ENCODE data around the gene DOCK2. TPM values are rescaled to one million over a fixed set of nuclear protein-coding genes. Genes with fewer than 3 reads are reported as not detected.
"Not testable (repeated sequence)": the region's sequence is repeated elsewhere in the genome, so short reads cannot be mapped to it uniquely, and the experiment has no call there.

DOCK2 gene
- 217 and 246 TPM in 2 replicates for total RNA-seq

DNA sequence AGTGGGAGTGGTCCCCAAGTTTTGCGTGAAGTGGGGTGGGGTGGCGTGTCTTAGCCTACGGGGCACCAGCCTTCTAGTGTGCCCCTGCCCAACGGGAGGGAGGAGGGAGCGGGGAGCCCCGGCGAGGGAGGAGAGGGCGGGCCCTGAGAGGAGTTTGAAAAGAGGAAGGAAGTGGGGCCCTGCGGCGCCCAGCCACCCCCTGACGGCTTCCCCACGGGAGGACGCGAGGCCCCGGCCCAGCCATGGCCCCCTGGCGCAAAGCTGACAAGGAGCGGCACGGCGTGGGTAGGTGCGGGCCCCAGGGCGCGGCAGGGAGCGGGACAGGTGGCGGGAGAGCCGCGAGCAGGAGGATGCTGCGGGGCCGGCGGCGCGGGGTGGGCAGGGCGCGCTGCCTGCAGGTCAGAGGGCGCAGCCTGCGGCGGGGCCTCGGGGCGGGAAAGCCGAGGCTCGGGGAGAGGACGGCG, at the start of gene DOCK2:
TSS of gene DOCK2 (plus strand) at position 191 of the 464 bp plus-strand sequence. CDS start at position 243, 52 bp downstream.
- H3K4me1 Mint-ChIP-seq (ENCODE audit: low read depth): peaks cover 40% of the 10 kb centered on the region
- intact Hi-C loops (cut with micrococcal nuclease): loop anchor here (1.0 to 5.0 kb wide), 3 partner anchors 12 to 54 kb away; partner anchors contain the start of gene SPDL1
- peak within 1 kb of the TSS; percentile 91 for H3K27ac Mint-ChIP-seq
- H3K36me3 Mint-ChIP-seq (ENCODE audit: low read depth): peaks cover 47% of the 10 kb centered on the region
- H3K9me3 Mint-ChIP-seq: peaks cover 30% of the 10 kb centered on the region
- H3K27me3 Mint-ChIP-seq (ENCODE audit: low read depth): peaks cover 2% of the 10 kb centered on the region
- peak within 1 kb of the TSS; percentile 89 for H3K4me3 Mint-ChIP-seq (ENCODE audit: low read depth)
- DNase-seq (ENCODE audit: low spot score): peak; percentile 69

DNA sequence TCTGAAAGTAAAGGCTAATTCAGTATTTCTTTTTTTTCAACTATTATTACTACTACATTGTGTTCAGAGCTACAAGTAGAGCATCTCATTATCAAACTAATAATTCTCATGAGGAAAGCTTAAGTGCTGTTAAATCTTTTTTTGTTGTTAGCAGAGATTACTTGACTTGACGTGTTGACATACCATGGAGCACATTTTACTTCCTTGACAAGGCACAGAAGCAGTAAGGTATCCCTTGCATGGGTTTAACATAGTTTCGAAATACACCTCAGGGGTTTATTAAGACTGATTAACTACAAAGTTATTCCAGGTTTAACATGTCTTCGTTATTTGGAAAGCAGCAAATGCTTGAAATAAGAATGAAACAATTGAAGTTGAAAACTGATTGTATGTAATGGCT, 46.5 kb upstream of the DOCK2 start:
- intact Hi-C loops (cut with micrococcal nuclease): no loop called here
- Mint-ChIP-seq H3K36me3 (ENCODE audit: low read depth) (peaks cover 64% of the 10 kb centered on the region), H3K4me1 (ENCODE audit: low read depth) (peaks cover 22% of the 10 kb centered on the region), H3K4me3 (ENCODE audit: low read depth) (no peak overlapping the region), H3K9me3 (no peaks in the 10 kb centered on the region), H3K27me3 (ENCODE audit: low read depth) (no peaks in the 10 kb centered on the region), H3K27ac (no peak overlapping the region)
- DNase-seq (ENCODE audit: low spot score): no peak

DNA sequence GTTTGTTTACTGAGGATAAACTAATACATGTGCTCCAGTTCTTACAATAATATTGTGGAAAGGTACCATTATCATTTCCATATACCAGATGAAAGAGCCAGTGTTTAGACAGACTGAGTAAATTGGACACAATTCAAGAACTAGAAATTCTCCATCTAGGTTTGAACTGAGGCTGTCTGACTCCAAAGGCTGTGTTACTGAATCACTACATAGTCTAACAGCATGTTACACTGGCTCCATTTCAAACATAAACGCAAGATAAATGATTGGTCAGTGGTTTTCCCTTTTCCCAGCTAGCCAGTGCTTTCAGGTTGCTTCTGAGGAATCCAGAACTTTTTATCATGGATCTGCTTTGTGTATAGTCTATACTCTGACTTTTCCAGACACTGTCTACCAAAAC, 45.4 kb upstream of the DOCK2 start:
- H3K4me1 Mint-ChIP-seq (ENCODE audit: low read depth): peaks cover 12% of the 10 kb centered on the region
- no peak overlapping the region for H3K27ac Mint-ChIP-seq
- DNase-seq (ENCODE audit: low spot score): no peak
- no peaks in the 10 kb centered on the region for H3K27me3 Mint-ChIP-seq (ENCODE audit: low read depth)
- peaks cover 72% of the 10 kb centered on the region for H3K36me3 Mint-ChIP-seq (ENCODE audit: low read depth)
- intact Hi-C loops (cut with micrococcal nuclease): no loop called here
- H3K4me3 Mint-ChIP-seq (ENCODE audit: low read depth): no peak overlapping the region
- no peaks in the 10 kb centered on the region for H3K9me3 Mint-ChIP-seq

DNA sequence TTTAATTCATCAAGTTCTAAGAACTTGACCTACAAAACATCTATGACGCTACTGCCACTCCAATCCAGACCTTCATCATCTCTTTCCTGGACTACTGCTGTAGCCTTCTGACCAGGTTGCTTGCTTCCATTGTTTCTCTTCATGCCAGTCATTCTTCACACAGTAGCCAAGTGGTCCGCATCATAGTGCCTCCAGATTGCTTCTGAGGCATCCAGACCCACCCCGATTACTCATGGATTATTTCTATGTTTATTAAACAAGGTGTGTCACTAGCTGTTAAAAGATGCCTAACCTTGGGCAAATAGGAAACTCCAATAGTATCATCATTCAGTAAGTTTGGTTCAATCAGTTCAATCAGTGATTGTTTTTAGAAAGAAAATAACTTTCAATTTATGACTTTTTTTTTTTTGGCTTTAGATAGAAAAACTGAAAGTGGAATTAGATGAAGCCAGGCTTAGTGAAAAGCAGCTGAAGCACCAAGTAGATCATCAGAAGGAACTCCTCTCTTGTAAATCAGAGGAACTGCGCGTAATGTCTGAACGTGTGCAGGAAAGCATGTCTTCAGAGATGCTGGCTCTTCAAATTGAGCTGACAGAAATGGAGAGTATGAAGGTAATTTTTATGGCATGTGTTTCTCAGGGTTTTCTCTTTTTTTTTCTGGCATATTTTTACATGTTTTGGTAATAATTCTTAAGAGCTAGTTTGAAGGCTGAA, 44.0 kb upstream of the DOCK2 start:
- Mint-ChIP-seq H3K4me1 (ENCODE audit: low read depth) (peaks cover 5% of the 10 kb centered on the region), H3K9me3 (no peaks in the 10 kb centered on the region), H3K4me3 (ENCODE audit: low read depth) (no peak overlapping the region), H3K27ac (no peak overlapping the region), H3K36me3 (ENCODE audit: low read depth) (peaks cover 83% of the 10 kb centered on the region), H3K27me3 (ENCODE audit: low read depth) (no peaks in the 10 kb centered on the region)
- no peak for DNase-seq (ENCODE audit: low spot score)
- intact Hi-C loops (cut with micrococcal nuclease): no loop called here

DNA sequence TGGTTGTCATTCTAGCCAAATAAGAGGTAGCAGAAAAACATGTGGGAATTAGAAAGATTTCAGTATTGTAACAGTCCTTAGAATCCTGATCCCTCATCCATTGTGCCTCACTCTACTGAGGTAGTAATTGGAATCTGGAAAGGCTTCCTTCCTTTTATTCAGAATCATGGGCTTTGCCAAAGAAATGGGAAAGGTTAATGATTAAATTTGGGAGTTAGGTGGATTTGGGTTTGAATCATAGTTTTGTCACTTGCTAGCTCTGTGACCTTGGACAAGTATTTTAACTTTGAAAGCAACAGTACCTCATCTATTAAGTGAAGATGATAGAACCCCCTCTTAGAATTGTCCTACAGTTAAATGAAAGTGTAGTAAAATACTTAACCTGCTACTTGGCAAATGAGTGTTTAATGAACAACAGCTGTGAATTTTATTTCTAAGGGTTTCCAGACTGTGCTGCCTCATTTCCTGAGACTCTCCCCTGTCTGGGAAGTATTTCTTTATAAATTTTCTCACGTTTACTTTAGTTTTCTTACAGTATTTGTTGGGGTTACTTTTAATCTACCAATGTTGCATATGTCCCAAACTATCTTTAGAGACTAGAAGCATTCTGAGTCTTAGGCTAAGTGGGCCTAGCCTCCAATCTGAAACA, 41.8 kb upstream of the DOCK2 start:
- Mint-ChIP-seq H3K27me3 (ENCODE audit: low read depth) (no peaks in the 10 kb centered on the region), H3K4me3 (ENCODE audit: low read depth) (no peak overlapping the region), H3K27ac (no peak overlapping the region), H3K4me1 (ENCODE audit: low read depth) (peaks cover 2% of the 10 kb centered on the region), H3K36me3 (ENCODE audit: low read depth) (peaks cover 76% of the 10 kb centered on the region), H3K9me3 (no peaks in the 10 kb centered on the region)
- DNase-seq (ENCODE audit: low spot score): no peak
- intact Hi-C loops (cut with micrococcal nuclease): no loop called here

DNA sequence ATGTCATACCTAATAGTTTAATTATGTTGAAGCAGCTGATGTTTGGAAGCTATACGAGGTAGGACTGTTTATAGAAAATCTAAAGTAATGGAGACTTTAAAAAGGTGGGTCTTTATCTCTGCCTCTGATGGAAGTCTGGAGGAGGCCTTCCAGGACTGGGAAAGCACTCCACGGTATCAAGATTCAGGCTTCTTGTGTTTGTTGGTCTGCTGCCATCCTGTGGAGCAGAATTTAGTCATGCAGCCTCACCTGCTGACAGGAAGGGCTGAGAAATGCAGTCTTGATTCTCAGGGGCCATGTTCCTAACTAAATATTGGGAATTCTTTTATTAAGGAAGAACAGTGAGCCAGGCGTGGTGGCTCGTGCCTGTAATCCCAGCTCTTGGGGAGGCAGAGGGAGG, 37.6 kb upstream of the DOCK2 start:
- H3K27me3 Mint-ChIP-seq (ENCODE audit: low read depth): no peaks in the 10 kb centered on the region
- H3K9me3 Mint-ChIP-seq: no peaks in the 10 kb centered on the region
- no peak for DNase-seq (ENCODE audit: low spot score)
- H3K4me1 Mint-ChIP-seq (ENCODE audit: low read depth): peaks cover 2% of the 10 kb centered on the region
- peaks cover 71% of the 10 kb centered on the region for H3K36me3 Mint-ChIP-seq (ENCODE audit: low read depth)
- no peak overlapping the region for H3K27ac Mint-ChIP-seq
- intact Hi-C loops (cut with micrococcal nuclease): no loop called here
- no peak overlapping the region for H3K4me3 Mint-ChIP-seq (ENCODE audit: low read depth)

DNA sequence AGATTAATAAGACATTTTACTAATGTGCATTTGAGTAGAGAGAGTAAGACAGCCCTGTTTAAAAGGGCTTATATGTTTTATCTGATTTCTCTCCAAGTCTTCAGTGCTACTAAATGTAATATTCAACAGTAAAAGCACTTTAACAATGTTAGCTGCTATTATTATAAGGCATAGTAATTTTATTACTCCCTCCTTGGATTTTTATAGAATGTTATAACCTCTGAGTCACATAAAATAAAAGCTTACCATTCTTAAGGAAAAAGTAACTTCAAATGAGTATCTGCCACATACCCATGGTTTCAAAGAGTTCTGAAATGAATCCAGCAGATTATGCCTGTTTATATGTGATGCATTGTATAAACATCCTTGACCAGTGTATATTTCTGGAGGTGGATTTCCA, 34.5 kb upstream of the DOCK2 start:
- H3K27ac Mint-ChIP-seq: no peak overlapping the region
- peaks cover 2% of the 10 kb centered on the region for H3K4me1 Mint-ChIP-seq (ENCODE audit: low read depth)
- peaks cover 50% of the 10 kb centered on the region for H3K36me3 Mint-ChIP-seq (ENCODE audit: low read depth)
- intact Hi-C loops (cut with micrococcal nuclease): no loop called here
- no peak overlapping the region for H3K4me3 Mint-ChIP-seq (ENCODE audit: low read depth)
- H3K9me3 Mint-ChIP-seq: no peaks in the 10 kb centered on the region
- peaks cover 3% of the 10 kb centered on the region for H3K27me3 Mint-ChIP-seq (ENCODE audit: low read depth)
- no peak for DNase-seq (ENCODE audit: low spot score)

DNA sequence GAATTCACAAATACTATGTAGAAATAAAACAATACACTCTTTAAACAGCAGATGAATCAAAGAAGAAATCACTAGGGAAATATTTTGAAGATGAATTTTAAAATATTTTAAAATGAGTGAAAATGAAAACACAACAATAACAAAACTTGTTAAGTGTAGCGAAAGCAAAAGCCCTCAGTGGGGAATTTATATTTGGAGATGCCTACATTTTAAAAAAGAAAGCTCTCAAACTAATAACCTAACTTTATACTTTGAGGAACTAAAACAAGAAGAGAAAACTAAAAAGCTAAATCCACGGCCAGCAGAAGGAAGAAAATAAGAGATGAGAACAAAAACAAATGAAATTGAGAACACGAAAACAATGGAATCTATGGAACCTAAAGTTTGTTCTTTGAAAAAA, 30.8 kb upstream of the DOCK2 start:
- intact Hi-C loops (cut with micrococcal nuclease): no loop called here
- DNase-seq (ENCODE audit: low spot score): no peak

DNA sequence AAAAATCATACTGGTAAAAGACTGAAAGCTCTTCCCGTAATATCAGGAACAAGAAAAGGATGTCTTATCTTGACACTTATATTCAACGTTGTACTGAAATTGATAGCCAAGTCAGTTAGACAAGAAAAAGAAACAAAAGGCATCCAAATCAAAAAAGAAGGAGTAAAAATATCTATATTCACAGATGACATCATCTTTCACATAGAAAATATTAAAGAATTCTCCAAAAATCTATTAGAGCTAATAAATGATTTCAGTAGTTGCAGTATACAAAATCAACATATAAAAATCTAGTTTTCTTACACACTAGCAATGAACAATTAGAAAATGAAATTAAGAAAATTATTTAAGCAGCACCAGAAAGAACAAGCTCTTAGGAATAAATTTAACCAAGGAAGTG, 29.2 kb upstream of the DOCK2 start:
- peaks cover 32% of the 10 kb centered on the region for H3K27me3 Mint-ChIP-seq (ENCODE audit: low read depth)
- intact Hi-C loops (cut with micrococcal nuclease): no loop called here
- no peak for DNase-seq (ENCODE audit: low spot score)
- no peak overlapping the region for H3K4me3 Mint-ChIP-seq (ENCODE audit: low read depth)
- peaks cover 8% of the 10 kb centered on the region for H3K9me3 Mint-ChIP-seq
- H3K27ac Mint-ChIP-seq: no peak overlapping the region
- no peaks in the 10 kb centered on the region for H3K4me1 Mint-ChIP-seq (ENCODE audit: low read depth)
- H3K36me3 Mint-ChIP-seq (ENCODE audit: low read depth): peaks cover 8% of the 10 kb centered on the region

More for the DNA sequence above, 30.8 kb upstream of the DOCK2 start:
- Mint-ChIP-seq H3K9me3 (peaks cover 6% of the 10 kb centered on the region), H3K27me3 (ENCODE audit: low read depth) (peaks cover 24% of the 10 kb centered on the region), H3K27ac (no peak overlapping the region), H3K4me1 (ENCODE audit: low read depth) (no peaks in the 10 kb centered on the region), H3K4me3 (ENCODE audit: low read depth) (no peak overlapping the region), H3K36me3 (ENCODE audit: low read depth) (peaks cover 23% of the 10 kb centered on the region)

DNA sequence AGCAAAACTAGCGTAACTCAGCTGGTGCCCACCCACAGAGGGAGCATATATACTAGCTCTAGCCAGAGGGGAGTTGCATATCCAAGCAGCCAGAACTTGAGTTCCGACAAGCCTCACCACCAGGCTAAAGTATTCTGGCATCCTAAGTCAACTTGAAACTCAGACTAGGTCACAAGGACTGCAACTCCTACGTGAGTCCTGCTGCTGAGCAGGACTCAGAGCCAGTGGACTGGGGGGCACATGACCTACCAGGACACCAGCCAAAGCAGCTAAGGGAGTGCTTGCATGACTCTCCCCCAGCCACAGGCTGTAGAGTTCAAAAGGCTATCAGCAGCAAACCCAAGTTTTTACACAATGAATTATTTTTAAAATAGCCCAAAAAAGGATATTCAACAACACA, 27.4 kb upstream of the DOCK2 start:
- Mint-ChIP-seq H3K27ac (no peak overlapping the region), H3K4me3 (ENCODE audit: low read depth) (no peak overlapping the region), H3K27me3 (ENCODE audit: low read depth) (peaks cover 41% of the 10 kb centered on the region), H3K36me3 (ENCODE audit: low read depth) (peaks cover 4% of the 10 kb centered on the region), H3K4me1 (ENCODE audit: low read depth) (no peaks in the 10 kb centered on the region), H3K9me3 (peaks cover 13% of the 10 kb centered on the region)
- intact Hi-C loops (cut with micrococcal nuclease): no loop called here
- no peak for DNase-seq (ENCODE audit: low spot score)

DNA sequence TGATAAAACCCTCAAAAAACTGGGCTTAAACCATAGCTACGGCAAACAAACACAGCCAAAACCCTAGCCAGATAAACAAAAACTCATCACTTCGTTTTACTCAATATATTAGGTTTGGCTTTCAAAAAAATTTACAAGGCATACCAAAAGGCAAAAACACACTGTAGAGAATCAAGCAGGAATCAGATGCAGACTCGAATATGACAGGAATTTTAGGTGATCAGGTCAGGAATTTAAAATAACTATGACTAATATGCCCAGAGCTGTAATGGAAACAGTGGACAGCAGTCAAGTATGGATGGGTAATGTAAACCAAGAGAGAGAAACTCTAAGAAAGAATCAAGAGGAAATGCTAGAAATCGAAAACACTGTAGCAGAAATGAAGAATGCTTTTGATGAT, 26.5 kb upstream of the DOCK2 start:
- Mint-ChIP-seq H3K9me3 (peaks cover 13% of the 10 kb centered on the region), H3K27ac (no peak overlapping the region), H3K4me3 (ENCODE audit: low read depth) (no peak overlapping the region), H3K36me3 (ENCODE audit: low read depth) (no peaks in the 10 kb centered on the region), H3K4me1 (ENCODE audit: low read depth) (no peaks in the 10 kb centered on the region), H3K27me3 (ENCODE audit: low read depth) (peaks cover 44% of the 10 kb centered on the region)
- intact Hi-C loops (cut with micrococcal nuclease): no loop called here
- DNase-seq (ENCODE audit: low spot score): no peak

DNA sequence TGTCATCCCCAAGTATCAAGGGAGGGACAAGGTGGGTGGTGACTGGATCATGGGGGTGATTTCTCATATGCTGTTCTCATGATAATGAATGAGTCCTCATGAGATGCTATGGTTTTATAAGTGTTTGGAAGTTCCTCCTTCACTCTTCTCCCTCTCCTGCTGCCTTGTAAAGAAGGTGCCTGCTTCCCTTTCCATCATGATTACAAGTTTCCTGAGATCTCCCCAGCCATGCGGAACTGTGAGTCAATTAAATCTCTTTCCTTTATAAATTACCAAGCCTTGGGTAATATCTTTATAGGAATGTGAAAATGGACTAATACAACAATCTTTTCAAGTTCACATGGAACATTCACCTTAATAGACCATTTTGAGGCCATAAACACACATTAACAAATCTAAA, 21.5 kb upstream of the DOCK2 start:
- no peak overlapping the region for H3K27ac Mint-ChIP-seq
- no peak overlapping the region for H3K4me3 Mint-ChIP-seq (ENCODE audit: low read depth)
- H3K9me3 Mint-ChIP-seq: peaks cover 12% of the 10 kb centered on the region
- intact Hi-C loops (cut with micrococcal nuclease): no loop called here
- H3K36me3 Mint-ChIP-seq (ENCODE audit: low read depth): no peaks in the 10 kb centered on the region
- peaks cover 50% of the 10 kb centered on the region for H3K27me3 Mint-ChIP-seq (ENCODE audit: low read depth)
- no peak for DNase-seq (ENCODE audit: low spot score)
- no peaks in the 10 kb centered on the region for H3K4me1 Mint-ChIP-seq (ENCODE audit: low read depth)

DNA sequence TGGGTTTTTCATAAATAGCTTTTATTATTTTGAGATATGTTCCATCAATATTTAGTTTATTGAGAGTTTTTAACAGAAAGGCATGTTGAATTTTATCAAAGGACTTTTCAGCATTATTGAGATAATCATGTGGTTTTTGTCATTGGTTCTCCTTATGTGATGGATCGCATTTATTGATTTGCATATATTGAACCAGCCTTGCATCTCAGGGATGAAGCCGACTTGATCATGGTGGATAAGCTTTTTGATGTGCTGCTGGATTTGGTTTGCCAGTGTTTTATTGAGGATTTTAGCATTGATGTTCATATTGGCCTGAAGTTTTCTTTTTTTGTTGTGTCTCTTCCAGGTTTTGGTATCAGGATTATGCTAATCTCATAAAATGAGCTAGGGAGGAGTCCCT, 12.8 kb upstream of the DOCK2 start:
- Mint-ChIP-seq H3K9me3 (peaks cover 19% of the 10 kb centered on the region), H3K27me3 (ENCODE audit: low read depth) (peaks cover 28% of the 10 kb centered on the region)
- H3K4me1 Mint-ChIP-seq (ENCODE audit: low read depth); H3K27ac Mint-ChIP-seq; H3K36me3 Mint-ChIP-seq (ENCODE audit: low read depth); DNase-seq (ENCODE audit: low spot score); intact Hi-C loops (cut with micrococcal nuclease); H3K4me3 Mint-ChIP-seq (ENCODE audit: low read depth): not testable (repeated sequence)

Measured in activated T-helper 2 cell treated with anti-CD3 and anti-CD28 coated beads, Interferon-gamma antibody, Interleukin-2, Interleukin-4, amounts not matched to agents 10 μg/mL and 5 μg/mL and 100 μg/mL, durations not matched to agents 14 hours and 24 hours and 36 hours (primary cell).